Activated naive CD4-positive, alpha-beta T cell treated with anti-CD3 and anti-CD28 coated beads, Interleukin-2, amount 50 U/mL, for 72 hours (primary cell): Measurements from ENCODE around the gene ZNF784. TPM values are rescaled to one million over a fixed set of nuclear protein-coding genes. Genes with fewer than 3 reads are reported as not detected.

Experiments
- ATAC-seq, 2 donors: fragments of 150-1000 bp; cut with Tn5 transposase; 2 replicates each; pipeline ENCODE4 v1.10.0; 2021; ENCODE audit warnings: mild to moderate bottlenecking in 2 of 2, moderate library complexity in 2 of 2
- DNase-seq, 2 donors: peaks; one replicate each; pipeline ENCODE4 v3.0.0; 2021 to 2022; ENCODE audit warnings: low spot score in 2 of 2
- H3K27ac Mint-ChIP-seq, 2 donors: one replicate each; pipeline ENCODE4 v1.8.0; 2022; ENCODE audit warnings: mild to moderate bottlenecking in 2 of 2, mixed read lengths in 2 of 2
- H3K36me3 Mint-ChIP-seq, 2 donors: one replicate each; pipeline ENCODE4 v1.8.0; 2022; ENCODE audit warnings: mixed read lengths in 2 of 2
- H3K9me3 Mint-ChIP-seq, 2 donors: one replicate each; pipeline ENCODE4 v1.8.0; 2022; ENCODE audit warnings: mixed read lengths in 2 of 2
- total RNA-seq, 2 donors: library from RNA; stranded (reverse); gene quantifications; one replicate each; pipeline ENCODE4 v1.2.3, GENCODE V29; 2022

ZNF784 gene
- total RNA-seq, 2 donors from 2014 or later = 3.6 to 3.9 TPM

DNA sequence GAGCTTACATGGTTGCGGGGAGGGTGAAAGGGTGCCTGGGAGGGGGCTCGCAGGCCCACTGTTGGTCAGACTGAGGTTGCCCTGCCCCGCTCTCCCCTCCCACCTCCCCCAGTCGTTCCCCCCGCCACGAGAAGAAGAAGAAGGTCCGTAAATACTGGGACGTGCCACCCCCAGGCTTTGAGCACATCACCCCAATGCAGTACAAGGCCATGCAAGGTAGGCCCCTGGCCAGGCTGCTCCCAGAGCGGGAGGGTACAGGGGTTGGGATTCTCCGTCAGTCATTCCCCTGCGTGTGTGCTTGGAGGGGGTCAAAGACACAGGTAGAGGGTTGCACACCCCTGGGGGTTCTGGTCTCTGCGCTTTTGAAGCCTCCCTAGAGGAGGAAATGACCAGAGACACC lies 36.0 kb upstream of the ZNF784 start:
- ATAC-seq = no peak
- Mint-ChIP-seq H3K27ac (peak overlapping the region in 1 of 2 donors; percentile 88), H3K36me3 (peaks cover 46 to 55% of the 10 kb centered on the region in 2 donors)

DNA sequence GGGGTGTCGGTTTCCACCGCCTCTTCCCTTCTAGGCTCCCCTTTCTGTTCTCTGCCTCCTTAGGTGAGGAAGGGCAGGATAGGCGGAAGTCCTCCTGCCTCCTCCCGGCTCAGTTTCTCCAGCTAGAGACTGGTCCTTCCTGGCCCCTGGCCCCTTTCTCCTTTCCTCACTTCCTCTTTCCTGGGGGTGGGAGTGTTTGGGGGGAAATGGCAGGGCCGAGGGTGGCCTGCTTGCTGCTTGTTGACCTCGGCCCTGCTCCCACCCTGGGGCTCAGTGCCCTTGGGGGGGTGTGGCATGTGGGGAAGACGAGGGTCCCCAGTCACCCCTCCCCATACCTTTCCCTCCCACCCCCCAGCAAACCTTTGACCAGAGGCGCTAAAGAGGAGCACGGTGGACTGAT lies 35.5 kb upstream of the ZNF784 start:
- DNase-seq (no peak), ATAC-seq (no peak)
- Mint-ChIP-seq H3K36me3 (peaks cover 46 to 56% of the 10 kb centered on the region in 2 donors), H3K9me3 (no peaks in the 10 kb centered on the region), H3K27ac (peak overlapping the region; percentile 51 to 94)

More for the DNA sequence above, 36.0 kb upstream of the ZNF784 start:
- no peak for DNase-seq
- H3K9me3 Mint-ChIP-seq = no peaks in the 10 kb centered on the region

DNA sequence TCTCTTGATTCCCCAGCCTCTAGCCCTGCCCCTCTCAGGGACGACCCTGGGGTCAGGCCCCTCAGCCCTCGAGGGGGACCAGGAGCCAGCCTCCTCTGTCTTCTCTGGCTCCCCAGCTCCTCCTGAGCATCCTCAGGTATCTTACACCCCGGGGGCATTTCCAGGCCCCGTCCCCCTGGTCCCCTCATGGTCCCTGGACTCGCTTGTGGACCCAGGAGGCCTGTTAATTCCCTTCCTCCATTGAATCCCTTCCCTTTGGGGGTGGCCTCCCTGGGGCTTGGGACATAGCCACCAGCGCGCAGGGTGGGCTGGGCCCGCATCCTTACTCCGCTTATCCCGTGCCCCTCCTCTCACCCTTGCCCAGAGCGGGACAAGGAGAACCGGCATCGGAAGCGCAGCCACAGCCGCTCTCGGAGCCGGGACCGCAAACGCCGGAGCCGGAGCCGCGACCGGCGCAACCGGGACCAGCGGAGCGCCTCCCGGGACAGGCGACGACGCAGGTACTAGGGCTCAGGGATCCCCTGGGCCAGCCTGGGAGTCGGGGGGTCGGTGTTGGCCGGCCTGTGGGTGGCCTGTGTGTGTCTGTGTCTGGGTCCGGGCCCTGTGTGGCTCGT lies 34.6 kb upstream of the ZNF784 start:
- ATAC-seq (no peak), DNase-seq (no peak)
- Mint-ChIP-seq H3K36me3 (peaks cover 46 to 58% of the 10 kb centered on the region in 2 donors), H3K9me3 (no peaks in the 10 kb centered on the region), H3K27ac (peak overlapping the region; percentile 51 to 94)

DNA sequence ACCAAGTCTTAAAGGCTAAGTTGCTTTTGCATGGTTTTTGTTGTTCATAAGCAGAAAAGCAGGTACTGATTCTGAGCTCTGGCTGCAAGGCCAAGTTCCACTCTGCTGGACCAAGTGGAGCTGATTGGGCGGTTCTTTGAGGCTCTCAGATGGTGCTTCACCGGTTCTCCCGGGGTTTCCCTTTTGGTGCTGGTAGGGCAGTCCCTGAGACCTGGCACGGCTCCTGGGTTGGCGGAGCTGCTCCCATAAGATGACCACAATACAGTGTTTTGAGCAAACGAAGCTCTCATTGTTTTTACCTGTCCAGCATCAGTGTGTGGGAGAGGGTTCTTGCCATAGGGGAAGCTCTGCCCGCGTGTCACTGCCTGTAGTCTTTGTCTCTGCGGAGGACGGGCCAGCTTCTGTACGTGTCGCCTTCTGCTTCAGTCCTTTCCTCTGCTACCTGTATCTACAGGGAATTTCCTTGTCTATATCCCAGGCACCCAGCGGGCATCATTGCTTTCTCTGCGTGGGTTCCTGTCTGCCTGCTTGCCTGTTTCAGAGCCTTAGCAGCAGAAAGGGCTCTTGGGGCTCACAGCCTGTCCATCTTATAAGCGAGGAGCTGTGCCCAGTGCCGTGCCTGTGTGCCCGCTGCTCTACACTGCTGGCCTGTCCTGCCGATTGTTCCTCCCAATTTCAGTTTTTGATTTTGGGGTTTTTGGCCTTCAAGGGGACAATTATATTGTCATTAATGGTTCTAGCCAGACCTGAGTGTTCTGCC lies 32.8 kb upstream of the ZNF784 start:
- DNase-seq = no peak
- peaks cover 38 to 43% of the 10 kb centered on the region in 2 donors for H3K36me3 Mint-ChIP-seq
- ATAC-seq = peak in 1 of 2 donors; percentile 12

DNA sequence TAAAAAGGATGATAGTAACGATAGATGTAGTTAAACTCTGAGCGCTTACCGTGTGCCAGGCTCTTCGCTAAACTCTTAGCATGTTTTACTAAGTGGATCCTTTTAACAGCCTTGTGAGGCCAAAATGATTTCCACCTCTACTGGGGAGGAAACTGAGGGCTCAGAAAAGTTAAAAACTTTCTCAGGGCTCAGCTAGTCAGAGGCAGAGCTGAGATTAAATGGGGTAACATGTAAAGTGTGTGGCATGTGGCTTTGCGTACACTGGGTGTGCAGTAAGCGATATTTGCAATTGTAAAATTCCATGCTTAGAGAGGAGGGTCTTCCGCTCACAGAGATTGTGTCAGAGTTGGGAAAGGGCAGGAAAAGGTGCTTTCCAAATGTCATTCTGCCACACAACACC lies 32.2 kb upstream of the ZNF784 start:
- peaks cover 37 to 39% of the 10 kb centered on the region in 2 donors for H3K36me3 Mint-ChIP-seq
- no peak for ATAC-seq

More for the DNA sequence above, 32.8 kb upstream of the ZNF784 start:
- Mint-ChIP-seq H3K27ac (peak overlapping the region; percentile 82 to 99), H3K9me3 (no peaks in the 10 kb centered on the region)

DNA sequence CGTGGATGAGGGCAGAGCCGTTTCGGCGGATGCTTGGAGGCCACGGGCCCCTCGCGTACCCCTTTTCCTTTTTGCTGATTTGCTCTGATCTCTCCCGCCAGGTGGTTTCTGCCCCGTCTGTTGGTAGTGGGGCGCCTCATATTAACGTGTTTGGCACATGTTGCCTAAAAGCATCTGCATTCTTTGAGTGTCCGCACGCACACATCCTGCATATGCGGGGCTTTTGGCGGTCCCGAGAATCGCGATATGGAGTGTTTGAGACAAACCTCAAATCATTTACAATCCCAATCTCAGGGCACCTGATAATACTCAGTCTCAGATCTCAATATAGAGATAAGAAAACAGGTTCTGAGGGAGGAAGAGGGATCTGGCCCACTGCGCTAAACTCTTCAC lies 31.3 kb upstream of the ZNF784 start:
- DNase-seq = no peak
- Mint-ChIP-seq H3K9me3 (no peaks in the 10 kb centered on the region), H3K36me3 (peaks cover 37% of the 10 kb centered on the region in 2 donors), H3K27ac (peak overlapping the region; percentile 99)
- ATAC-seq = no peak

More for the DNA sequence above, 32.2 kb upstream of the ZNF784 start:
- no peaks in the 10 kb centered on the region for H3K9me3 Mint-ChIP-seq
- no peak for DNase-seq
- peak overlapping the region; percentile 99 for H3K27ac Mint-ChIP-seq

DNA sequence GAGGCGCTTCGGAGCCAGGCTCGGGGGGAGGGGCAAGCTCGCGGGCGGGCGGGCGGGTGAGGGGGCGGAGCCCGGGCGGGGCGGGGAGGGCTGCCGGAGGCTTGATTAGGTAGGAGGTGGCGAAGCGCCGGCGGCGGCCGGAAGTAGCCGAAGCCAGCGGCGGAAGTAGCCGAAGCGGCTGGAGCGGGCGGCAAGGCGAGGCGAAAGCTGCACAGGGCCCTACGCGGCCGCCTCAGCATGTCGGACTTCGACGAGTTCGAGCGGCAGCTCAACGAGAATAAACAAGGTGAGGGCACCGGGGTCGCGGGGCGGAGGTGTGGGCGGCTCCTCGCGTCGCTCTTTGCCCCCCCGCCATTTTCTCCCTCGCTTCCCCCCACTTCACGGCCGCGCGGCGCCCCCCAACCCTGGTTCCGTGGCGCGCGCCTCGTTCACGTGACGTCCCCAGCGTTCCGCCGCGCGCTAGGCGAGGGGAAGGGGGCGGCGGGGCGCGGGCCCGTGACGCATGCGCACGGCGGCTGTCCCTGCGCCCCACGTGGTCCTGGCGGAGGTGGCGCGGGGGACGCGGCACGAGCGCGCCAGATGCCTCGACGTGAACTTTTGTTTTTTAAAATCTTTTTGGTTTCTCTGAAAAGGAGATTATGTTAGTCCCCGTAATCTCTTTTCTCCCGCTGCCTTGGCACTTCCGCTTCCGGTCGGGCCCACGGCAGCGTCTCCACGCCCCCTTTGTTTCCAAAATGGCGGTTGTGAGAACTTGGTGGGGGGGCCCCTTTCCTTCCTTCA lies 30.7 kb upstream of the ZNF784 start, which contains the start of gene U2AF2:
Gene U2AF2, plus strand, starts transcription at position 168 of the 780 bp plus-strand sequence. Its CDS starts 70 bp downstream, at position 238.
- Mint-ChIP-seq H3K27ac (peak within 1 kb of the TSS; percentile 99 to 100), H3K36me3 (peaks cover 35 to 36% of the 10 kb centered on the region in 2 donors), H3K9me3 (no peaks in the 10 kb centered on the region)
- ATAC-seq (peak; percentile 58 to 64), DNase-seq (peak; percentile 94)

DNA sequence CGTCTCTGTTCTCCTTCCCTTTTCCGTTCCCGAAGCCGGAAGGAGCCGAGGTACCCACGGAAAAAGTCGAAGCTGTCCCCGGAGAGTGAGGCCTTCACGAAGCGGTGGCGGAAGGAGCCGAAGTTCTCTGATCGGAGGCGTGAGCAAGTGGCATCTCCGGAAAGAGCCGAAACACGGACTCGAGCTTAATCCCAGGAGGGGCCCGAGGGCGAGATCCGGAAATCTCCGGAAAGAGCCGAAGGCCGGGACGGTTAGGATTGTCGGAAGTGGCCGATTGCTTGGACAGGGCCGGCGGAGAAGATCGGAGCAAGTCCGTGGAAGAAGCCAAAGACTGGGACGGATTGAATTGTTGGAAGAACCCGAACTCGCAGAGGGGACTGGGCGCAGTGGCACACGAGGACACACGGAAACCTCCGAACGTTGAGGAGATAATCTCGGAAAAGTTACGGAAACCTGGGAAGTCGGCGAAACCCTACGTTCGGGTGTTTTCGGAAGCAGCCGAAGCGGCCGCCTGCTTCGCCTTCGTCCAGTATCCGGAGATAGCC lies 30.0 kb upstream of the ZNF784 start:
- H3K36me3 Mint-ChIP-seq = peaks cover 29% of the 10 kb centered on the region in 2 donors

DNA sequence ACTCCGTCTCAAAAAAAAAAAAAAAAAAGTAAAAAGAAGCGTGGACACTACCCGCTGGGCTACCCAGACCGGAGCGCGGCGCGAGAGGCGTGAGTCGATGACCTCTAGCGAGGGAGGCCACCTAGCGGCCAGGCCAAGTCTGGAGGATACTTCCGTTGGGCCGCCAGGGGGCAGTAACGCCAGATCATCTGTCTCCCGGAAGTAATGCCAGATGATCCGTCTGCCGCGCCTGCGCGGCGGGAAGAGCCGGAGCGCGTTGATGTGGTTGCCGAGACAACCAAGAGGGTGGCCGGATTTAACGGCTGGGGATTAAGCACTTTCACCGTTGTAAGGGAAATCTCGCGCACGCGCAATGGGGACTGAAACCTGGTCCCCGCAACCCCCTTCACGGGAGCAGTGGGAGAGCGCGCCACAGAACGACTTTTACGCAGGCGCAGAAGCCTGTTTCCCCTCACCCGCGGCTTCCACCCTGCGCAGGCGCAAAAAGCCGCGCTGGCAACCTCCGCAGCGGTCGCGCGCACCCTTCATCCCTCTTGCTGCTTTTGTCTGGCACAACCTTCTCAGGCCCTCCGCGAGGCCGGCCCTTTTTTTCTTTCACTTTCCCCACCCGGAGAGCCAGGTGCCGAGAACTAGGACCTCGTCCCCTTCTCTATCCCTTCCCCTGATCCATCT lies 29.4 kb upstream of the ZNF784 start:
- Mint-ChIP-seq H3K27ac (peak overlapping the region; percentile 99 to 100), H3K36me3 (peaks cover 25 to 28% of the 10 kb centered on the region in 2 donors), H3K9me3 (no peaks in the 10 kb centered on the region)
- peak; percentile 60 to 62 for ATAC-seq
- peak; percentile 95 to 99 for DNase-seq

More for the DNA sequence above, 30.0 kb upstream of the ZNF784 start:
- Mint-ChIP-seq H3K27ac (peak overlapping the region; percentile 99 to 100), H3K9me3 (no peaks in the 10 kb centered on the region)
- ATAC-seq = peak; percentile 65 to 78
- peak; percentile 97 to 99 for DNase-seq

DNA sequence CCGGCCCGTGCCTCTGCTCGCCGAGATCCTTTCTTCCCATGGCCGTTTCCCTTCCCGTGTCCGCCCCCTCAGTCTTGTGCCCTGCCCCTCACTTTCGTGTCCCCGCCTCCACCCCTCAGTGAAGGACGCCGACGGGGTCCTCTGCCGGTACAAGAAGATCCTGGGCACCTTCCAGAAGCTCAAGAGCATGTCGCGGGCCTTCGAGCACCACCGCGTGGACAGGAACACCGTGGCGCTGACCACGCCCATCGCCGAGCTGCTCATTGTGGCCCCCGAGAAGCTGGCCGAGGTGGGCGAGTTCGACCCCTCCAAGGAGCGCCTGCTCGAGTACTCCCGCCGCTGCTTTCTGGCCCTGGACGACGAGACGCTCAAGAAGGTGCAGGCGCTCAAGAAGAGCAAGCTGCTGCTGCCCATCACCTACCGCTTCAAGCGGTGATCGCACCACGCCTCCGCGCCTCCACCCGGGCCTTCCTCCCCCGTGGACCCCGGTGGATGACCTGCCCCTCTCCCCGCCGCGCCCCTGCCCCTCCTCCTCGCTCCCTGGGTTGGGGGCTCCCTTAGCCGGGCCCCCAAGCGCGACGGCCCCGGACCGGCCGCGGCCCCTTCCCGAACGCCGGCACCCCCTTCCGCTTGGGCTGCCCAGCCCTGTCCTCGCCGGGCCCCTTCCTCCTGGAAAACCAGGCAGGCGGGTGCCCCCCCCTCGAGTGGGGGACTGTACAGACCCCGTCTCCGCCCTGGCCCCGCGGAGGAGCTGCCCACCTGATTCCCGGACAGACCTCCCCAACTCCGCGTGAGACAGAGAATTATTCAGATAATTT lies 28.2 kb upstream of the ZNF784 start:
- H3K36me3 Mint-ChIP-seq = peaks cover 22 to 24% of the 10 kb centered on the region in 2 donors
- H3K9me3 Mint-ChIP-seq = no peaks in the 10 kb centered on the region
- DNase-seq (no peak), ATAC-seq (no peak)
- H3K27ac Mint-ChIP-seq = peak overlapping the region in 1 of 2 donors; percentile 69

DNA sequence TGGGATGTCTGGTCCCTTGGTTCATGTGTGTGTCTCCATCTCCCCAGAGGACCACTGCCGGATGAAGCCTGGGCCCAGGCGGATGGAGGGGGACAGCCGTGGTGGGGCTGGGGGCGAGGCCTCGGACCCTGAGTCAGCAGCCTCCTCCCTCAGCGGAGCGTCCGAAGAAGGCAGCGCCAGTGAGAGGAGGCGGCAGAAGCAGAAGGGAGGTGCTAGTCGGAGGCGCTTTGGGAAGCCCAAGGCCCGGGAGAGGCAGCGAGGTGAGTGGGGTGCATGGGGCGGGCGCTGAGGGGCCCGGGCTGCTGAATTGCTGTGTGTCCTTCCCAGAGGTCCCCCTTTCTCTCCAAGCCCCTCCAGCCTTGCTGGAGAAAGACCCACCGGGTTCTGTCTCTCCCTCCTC lies 26.9 kb upstream of the ZNF784 start:
- Mint-ChIP-seq H3K27ac (peak overlapping the region in 1 of 2 donors; percentile 69), H3K9me3 (no peaks in the 10 kb centered on the region), H3K36me3 (peaks cover 16 to 24% of the 10 kb centered on the region in 2 donors)
- no peak for ATAC-seq
- no peak for DNase-seq

DNA sequence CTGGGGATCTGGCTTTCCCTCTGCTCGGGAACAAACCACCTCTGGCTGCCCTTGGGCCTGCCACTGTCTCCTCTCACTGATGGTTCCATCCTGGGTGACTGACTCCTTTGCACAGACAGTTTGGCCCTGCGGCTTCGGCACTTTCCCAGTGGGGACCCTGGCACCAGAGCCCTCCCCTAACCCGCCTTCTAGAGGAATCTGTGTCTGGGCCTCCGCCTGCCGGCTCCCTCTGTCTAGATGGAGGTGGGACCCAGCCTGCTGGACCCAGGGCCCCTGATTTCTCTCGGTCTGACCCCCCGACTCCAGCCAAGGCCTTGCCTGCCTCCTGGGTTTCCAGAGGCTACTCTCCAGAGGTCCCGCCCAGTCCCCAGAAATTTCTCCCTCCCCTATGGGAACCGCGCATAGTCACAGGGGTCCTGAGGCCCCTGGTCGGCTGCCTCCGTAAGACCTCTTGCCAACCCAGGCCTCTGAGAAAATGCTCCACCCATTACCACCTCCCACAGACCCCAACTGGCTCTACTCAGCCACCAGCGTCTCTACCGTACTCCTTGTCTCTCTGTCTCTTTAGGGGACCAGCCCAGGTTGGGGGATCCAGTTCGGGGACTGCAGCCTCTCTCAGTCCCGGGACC lies 26.4 kb upstream of the ZNF784 start:
- no peaks in the 10 kb centered on the region for H3K9me3 Mint-ChIP-seq
- H3K27ac Mint-ChIP-seq = peak overlapping the region; percentile 59 to 84
- ATAC-seq = no peak
- DNase-seq = no peak
- peaks cover 10 to 19% of the 10 kb centered on the region in 2 donors for H3K36me3 Mint-ChIP-seq

DNA sequence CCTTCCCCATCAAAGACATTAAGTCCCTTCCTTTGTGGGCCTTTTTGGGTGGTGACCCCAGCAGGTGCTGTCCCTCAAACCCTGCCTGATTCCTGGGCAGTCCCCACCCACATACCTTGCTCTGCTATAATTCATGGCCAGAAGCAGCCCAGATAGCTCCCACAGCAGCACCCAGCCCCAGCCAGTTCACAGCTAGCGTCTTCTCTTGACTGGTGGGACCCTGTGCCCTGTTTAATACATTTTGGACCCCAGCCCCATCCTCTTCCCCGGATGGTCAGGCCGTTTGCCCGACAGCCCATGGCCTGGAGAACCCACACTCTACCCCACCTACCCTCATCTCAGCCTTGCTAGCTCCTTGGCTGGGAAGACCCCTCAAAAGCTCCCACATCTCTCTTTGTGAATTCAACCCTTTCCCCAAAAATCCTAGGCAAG lies 25.8 kb upstream of the ZNF784 start:
- peak overlapping the region; percentile 59 to 84 for H3K27ac Mint-ChIP-seq
- DNase-seq = no peak
- peaks cover 12 to 22% of the 10 kb centered on the region in 2 donors for H3K36me3 Mint-ChIP-seq
- peak in 1 of 2 donors; percentile 13 for ATAC-seq
- H3K9me3 Mint-ChIP-seq = no peaks in the 10 kb centered on the region

DNA sequence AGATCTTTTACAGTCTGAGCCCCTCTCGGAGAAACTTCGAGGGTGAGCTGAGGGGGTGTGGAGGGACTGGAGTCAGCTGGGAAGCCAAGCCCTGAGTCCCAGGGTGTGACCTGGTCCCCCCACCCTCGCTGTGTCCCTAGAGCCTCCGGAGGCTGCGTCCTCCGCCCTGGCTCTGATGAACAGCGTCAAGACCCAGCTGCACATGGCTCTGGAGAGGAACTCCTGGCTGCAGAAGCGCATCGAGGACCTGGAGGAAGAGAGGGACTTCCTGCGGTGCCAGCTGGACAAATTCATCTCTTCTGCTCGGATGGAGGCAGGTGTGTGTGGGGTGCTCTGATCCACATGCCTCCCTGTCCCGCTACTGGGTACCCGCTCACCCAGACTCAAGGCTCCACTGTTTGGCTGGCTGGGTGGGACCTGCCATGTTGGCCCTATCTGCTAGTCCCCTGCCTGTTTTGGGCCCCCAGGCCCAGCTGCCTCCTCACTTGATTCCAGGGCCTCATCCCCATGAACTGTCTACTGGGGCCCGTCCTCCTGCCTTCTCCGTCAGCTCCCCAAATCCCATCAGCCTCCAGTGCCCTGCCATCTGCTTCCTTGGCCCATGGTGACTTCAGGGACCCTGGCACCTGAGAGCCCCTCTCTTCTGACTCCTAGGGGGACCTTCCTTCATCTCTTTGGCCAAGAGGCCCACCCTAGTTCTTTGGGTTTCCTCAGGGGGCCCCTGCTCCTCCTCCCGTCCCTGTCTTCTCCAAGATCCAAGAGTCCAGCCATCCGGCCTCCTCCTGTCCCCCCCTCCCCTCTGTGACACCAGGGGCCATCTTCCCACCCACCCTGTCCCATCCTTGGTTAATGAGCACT lies 25.1 kb upstream of the ZNF784 start:
- ATAC-seq = no peak
- Mint-ChIP-seq H3K9me3 (no peaks in the 10 kb centered on the region), H3K27ac (peak overlapping the region; percentile 59 to 92), H3K36me3 (peaks cover 18 to 28% of the 10 kb centered on the region in 2 donors)
- DNase-seq = no peak
